WTC11 (cell line): ENCODE results near the gene EHMT1. TPM values are rescaled to one million over a fixed set of nuclear protein-coding genes. Genes with fewer than 3 reads are reported as not detected.

Experiments
- ATAC-seq: fragments of 200-7000 bp; cut with Tn5 transposase; 2 replicates; pipeline ENCODE4 v1.10.0; 2021; ENCODE audit warnings: mild to moderate bottlenecking, moderate library complexity
- CTCF ChIA-PET: fragments of 300-600 bp; sonication (Branson Sonifier 250); formaldehyde crosslinking; loops from one replicate; lab custom pipeline; 2021; ENCODE audit warnings: antibody characterized with exemption; lab: Charles Lee
- POLR2A ChIA-PET: fragments of 350-600 bp; sonication (Branson Sonifier 250); formaldehyde crosslinking; loops from one replicate; lab custom pipeline; 2021; ENCODE audit warnings: antibody characterized with exemption; lab: Charles Lee
- DNase-seq: peaks from one replicate; pipeline ENCODE4 v3.0.0; 2021; ENCODE audit warnings: low spot score
- H3K27ac Mint-ChIP-seq: 2 replicates; pipeline ENCODE4 v1.8.0; 2021; ENCODE audit warnings: mixed read lengths
- H3K27me3 Mint-ChIP-seq: 2 replicates; pipeline ENCODE4 v1.8.0; 2021; ENCODE audit warnings: low read depth, mild to moderate bottlenecking, moderate library complexity, mixed read lengths
- H3K36me3 Mint-ChIP-seq: 2 replicates; pipeline ENCODE4 v1.8.0; 2021; ENCODE audit warnings: mixed read lengths
- H3K4me1 Mint-ChIP-seq: 2 replicates; pipeline ENCODE4 v1.8.0; 2022; ENCODE audit warnings: mixed read lengths
- H3K4me3 Mint-ChIP-seq: 2 replicates; pipeline ENCODE4 v1.8.0; 2021; ENCODE audit warnings: mild to moderate bottlenecking, moderate library complexity, mixed read lengths
- H3K9me3 Mint-ChIP-seq: 2 replicates; pipeline ENCODE4 v1.8.0; 2021; ENCODE audit warnings: mixed read lengths
- ATF3 ChIP-seq: sonication (generic); formaldehyde crosslinking; conservative IDR thresholded peaks from 2 replicates; pipeline ENCODE4 v1.8.1; 2022; ENCODE audit warnings: mild to moderate bottlenecking, missing genetic modification reagents
- ATF6 ChIP-seq: sonication (generic); formaldehyde crosslinking; IDR thresholded peaks from 2 replicates; pipeline ENCODE4 v1.8.1; 2023; ENCODE audit warnings: mild to moderate bottlenecking, missing genetic modification reagents
- CREM ChIP-seq: sonication (generic); formaldehyde crosslinking; IDR thresholded peaks from 2 replicates; pipeline ENCODE4 v1.8.1; 2022; ENCODE audit warnings: mild to moderate bottlenecking, missing genetic modification reagents, moderate library complexity
- CTCF ChIP-seq: fragments of 200-600 bp; IDR thresholded peaks from 2 replicates; pipeline ENCODE4 v1.8.0; 2022; ENCODE audit warnings: antibody characterized with exemption
- ETV6 ChIP-seq: sonication (generic); formaldehyde crosslinking; IDR thresholded peaks from 2 replicates; pipeline ENCODE4 v1.8.1; 2022; ENCODE audit warnings: mild to moderate bottlenecking, missing genetic modification reagents
- JUN ChIP-seq: sonication (generic); formaldehyde crosslinking; IDR thresholded peaks from 2 replicates; pipeline ENCODE4 v1.8.0; 2023; ENCODE audit warnings: mild to moderate bottlenecking, missing genetic modification reagents
- MLX ChIP-seq: sonication (generic); formaldehyde crosslinking; IDR thresholded peaks from 2 replicates; pipeline ENCODE4 v1.8.1; 2023; ENCODE audit warnings: mild to moderate bottlenecking, missing genetic modification reagents, moderate library complexity
- MXD4 ChIP-seq: fragments of 250-450 bp; sonication (Bioruptor Pico); IDR thresholded peaks from 2 replicates; pipeline ENCODE4 v1.8.0; 2021; ENCODE audit warnings: mild to moderate bottlenecking, moderate library complexity, borderline replicate concordance
- NFYB ChIP-seq: sonication (generic); formaldehyde crosslinking; conservative IDR thresholded peaks from 2 replicates; pipeline ENCODE4 v1.8.0; 2022; ENCODE audit warnings: low read depth, missing genetic modification reagents
- SMAD4 ChIP-seq: sonication (generic); formaldehyde crosslinking; IDR thresholded peaks from 2 replicates; pipeline ENCODE4 v1.8.0; 2022; ENCODE audit warnings: mild to moderate bottlenecking, missing genetic modification reagents
- TEAD1 ChIP-seq: sonication (generic); formaldehyde crosslinking; IDR thresholded peaks from 2 replicates; pipeline ENCODE4 v1.8.0; 2022; ENCODE audit warnings: mild to moderate bottlenecking, missing genetic modification reagents
- ZNF121 ChIP-seq: sonication (generic); formaldehyde crosslinking; IDR thresholded peaks from 2 replicates; pipeline ENCODE4 v1.8.0; 2023; ENCODE audit warnings: missing genetic modification reagents
- ZNF263 ChIP-seq: sonication (generic); formaldehyde crosslinking; IDR thresholded peaks from 2 replicates; pipeline ENCODE4 v1.8.1; 2022; ENCODE audit warnings: low read depth, mild to moderate bottlenecking, moderate library complexity, missing genetic modification reagents
- ZNF317 ChIP-seq: sonication (generic); formaldehyde crosslinking; IDR thresholded peaks from 2 replicates; pipeline ENCODE4 v1.8.1; 2023; ENCODE audit warnings: low read depth, mild to moderate bottlenecking, moderate library complexity, missing genetic modification reagents, borderline replicate concordance
- ZNF416 ChIP-seq: fragments of 250-450 bp; sonication (Bioruptor Pico); IDR thresholded peaks from 2 replicates; pipeline ENCODE4 v1.9.0; 2021; ENCODE audit warnings: mild to moderate bottlenecking, inconsistent platforms
- ZNF671 ChIP-seq: fragments of 250-450 bp; sonication (Bioruptor Pico); IDR thresholded peaks from 2 replicates; pipeline ENCODE4 v1.8.0; 2021; ENCODE audit warnings: mild to moderate bottlenecking
- total RNA-seq: library from RNA; stranded (reverse); gene quantifications from 3 replicates; pipeline ENCODE4 v1.2.3, GENCODE V29; 2021
- TF ChIP-seq, protein P1 (sequence below): sonication (generic); formaldehyde crosslinking; IDR thresholded peaks from 2 replicates; pipeline ENCODE4 v1.8.1; 2023; ENCODE audit warnings: mild to moderate bottlenecking, moderate library complexity, missing genetic modification reagents
- TF ChIP-seq, protein P2 (sequence below): sonication (generic); formaldehyde crosslinking; IDR thresholded peaks from 2 replicates; pipeline ENCODE4 v1.8.1; 2022; ENCODE audit warnings: mild to moderate bottlenecking, moderate library complexity, missing genetic modification reagents
- TF ChIP-seq, protein P3 (sequence below): sonication (generic); formaldehyde crosslinking; IDR thresholded peaks from 2 replicates; pipeline ENCODE4 v1.8.0; 2022; ENCODE audit warnings: mild to moderate bottlenecking, missing genetic modification reagents
- TF ChIP-seq, protein P4 (sequence below): fragments of 250-450 bp; sonication (Bioruptor Pico); IDR thresholded peaks from 2 replicates; pipeline ENCODE4 v2.1.2; 2022; ENCODE audit warnings: mild to moderate bottlenecking, moderate library complexity
- TF ChIP-seq, protein P5 (sequence below): sonication (generic); formaldehyde crosslinking; IDR thresholded peaks from 2 replicates; pipeline ENCODE4 v1.8.0; 2022; ENCODE audit warnings: mild to moderate bottlenecking, missing genetic modification reagents

EHMT1 gene
- total RNA-seq, 1 experiment from 2014 or later: 170 TPM

- TF ChIP-seq ATF6 (CRISPR knock-in tag) (no peak), MXD4 (no peak)
- TF ChIP-seq, protein P1, sequence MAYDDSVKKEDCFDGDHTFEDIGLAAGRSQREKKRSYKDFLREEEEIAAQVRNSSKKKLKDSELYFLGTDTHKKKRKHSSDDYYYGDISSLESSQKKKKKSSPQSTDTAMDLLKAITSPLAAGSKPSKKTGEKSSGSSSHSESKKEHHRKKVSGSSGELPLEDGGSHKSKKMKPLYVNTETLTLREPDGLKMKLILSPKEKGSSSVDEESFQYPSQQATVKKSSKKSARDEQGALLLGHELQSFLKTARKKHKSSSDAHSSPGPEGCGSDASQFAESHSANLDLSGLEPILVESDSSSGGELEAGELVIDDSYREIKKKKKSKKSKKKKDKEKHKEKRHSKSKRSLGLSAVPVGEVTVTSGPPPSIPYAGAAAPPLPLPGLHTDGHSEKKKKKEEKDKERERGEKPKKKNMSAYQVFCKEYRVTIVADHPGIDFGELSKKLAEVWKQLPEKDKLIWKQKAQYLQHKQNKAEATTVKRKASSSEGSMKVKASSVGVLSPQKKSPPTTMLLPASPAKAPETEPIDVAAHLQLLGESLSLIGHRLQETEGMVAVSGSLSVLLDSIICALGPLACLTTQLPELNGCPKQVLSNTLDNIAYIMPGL (CRISPR knock-in tag): no peak
Observed at GRCh38 chr9:137694236-137694959, 75.6 kb downstream of the EHMT1 start (continued).

DNA sequence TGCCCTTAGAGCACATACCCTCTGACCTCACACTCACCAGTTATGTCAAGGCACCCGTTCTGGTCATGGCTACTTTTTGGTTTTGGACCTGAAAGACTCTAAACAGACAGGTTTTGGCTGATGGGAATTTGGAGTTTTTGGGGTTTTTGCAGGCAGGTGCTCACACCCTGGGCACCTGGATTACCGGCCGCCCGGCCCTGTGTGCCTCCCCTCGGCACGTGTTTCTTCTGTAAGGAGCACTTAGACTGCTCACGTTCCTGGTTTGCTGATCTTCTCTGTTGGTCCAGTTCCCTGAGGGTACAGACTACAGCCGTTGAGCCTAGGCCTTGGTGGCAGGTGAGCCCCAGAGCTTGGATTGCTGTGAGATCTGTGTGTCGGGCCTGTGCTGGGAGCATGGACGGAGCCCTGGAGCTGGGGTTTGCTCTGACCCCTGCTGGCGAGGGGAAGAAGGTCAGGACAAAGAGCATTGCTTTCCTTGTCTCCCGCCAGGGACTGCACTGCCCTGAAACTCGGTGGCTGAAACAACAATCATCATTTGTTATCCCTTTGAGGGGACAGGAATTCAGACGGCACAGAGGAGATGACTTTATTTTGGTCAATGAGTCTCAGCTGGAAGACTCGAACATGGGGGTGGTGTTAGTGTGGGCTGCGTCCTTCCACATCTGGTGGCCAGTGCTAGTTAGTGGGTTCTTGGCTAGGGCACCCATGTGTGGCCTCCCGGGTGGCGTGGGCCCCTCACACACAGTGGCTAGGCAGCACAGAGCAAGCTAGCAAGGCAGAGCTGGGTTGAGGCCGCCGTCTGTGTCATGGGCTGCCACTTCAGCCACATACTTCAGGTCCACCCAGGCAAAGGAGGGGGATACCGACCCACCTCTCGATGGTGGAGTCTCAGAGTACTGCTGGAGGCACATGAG lies 76.4 kb downstream of the EHMT1 start:
- ChIA-PET CTCF (interaction anchor here (0.6 to 5.5 kb wide), 25 partner anchors 10 to 143 kb away, joined by 3 to 113 read pairs (median 5); partner anchors contain the start of genes ARRDC1, EHMT1 and MRPL41), POLR2A (interaction anchor here (1.2 kb wide), 1 partner anchor 24 kb away, joined by 3 read pairs; no protein-coding TSS in a partner anchor)
- peak; percentile 85 for DNase-seq
- peak; percentile 91 for ATAC-seq
- Mint-ChIP-seq H3K27me3 (no peaks in the 10 kb centered on the region), H3K36me3 (peaks cover 3% of the 10 kb centered on the region; the same call in 1 of the 2 replicates), H3K4me3 (no peak overlapping the region), H3K4me1 (peaks cover 71% of the 10 kb centered on the region), H3K27ac (peak overlapping the region; percentile 98), H3K9me3 (no peaks in the 10 kb centered on the region)
- TF ChIP-seq SMAD4 (CRISPR knock-in tag) (no peak), ZNF416 (CRISPR knock-in tag) (no peak), NFYB (CRISPR knock-in tag) (no peak), CREM (no peak), ZNF121 (CRISPR knock-in tag) (peak; percentile 99), CTCF (peak; percentile 59), ZNF671 (CRISPR knock-in tag) (no peak), TEAD1 (CRISPR knock-in tag) (no peak), ZNF317 (no peak), ETV6 (CRISPR knock-in tag) (peak; percentile 69; the same call in 1 of the 2 replicates), JUN (CRISPR knock-in tag) (no peak), ZNF263 (CRISPR knock-in tag) (no peak), MLX (CRISPR knock-in tag) (no peak), ATF3 (CRISPR knock-in tag) (no peak)
- TF ChIP-seq, protein P2, sequence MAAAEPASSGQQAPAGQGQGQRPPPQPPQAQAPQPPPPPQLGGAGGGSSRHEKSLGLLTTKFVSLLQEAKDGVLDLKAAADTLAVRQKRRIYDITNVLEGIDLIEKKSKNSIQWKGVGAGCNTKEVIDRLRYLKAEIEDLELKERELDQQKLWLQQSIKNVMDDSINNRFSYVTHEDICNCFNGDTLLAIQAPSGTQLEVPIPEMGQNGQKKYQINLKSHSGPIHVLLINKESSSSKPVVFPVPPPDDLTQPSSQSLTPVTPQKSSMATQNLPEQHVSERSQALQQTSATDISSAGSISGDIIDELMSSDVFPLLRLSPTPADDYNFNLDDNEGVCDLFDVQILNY (CRISPR knock-in tag): no peak
- TF ChIP-seq, protein P3, sequence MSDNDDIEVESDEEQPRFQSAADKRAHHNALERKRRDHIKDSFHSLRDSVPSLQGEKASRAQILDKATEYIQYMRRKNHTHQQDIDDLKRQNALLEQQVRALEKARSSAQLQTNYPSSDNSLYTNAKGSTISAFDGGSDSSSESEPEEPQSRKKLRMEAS: peak; percentile 46; the same call in 1 of the 2 replicates
- TF ChIP-seq, protein P1 (CRISPR knock-in tag): no peak
- TF ChIP-seq, protein P4, sequence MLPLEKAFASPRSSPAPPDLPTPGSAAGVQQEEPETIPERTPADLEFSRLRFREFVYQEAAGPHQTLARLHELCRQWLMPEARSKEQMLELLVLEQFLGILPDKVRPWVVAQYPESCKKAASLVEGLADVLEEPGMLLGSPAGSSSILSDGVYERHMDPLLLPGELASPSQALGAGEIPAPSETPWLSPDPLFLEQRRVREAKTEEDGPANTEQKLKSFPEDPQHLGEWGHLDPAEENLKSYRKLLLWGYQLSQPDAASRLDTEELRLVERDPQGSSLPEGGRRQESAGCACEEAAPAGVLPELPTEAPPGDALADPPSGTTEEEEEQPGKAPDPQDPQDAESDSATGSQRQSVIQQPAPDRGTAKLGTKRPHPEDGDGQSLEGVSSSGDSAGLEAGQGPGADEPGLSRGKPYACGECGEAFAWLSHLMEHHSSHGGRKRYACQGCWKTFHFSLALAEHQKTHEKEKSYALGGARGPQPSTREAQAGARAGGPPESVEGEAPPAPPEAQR (CRISPR knock-in tag): no peak
- TF ChIP-seq, protein P5, sequence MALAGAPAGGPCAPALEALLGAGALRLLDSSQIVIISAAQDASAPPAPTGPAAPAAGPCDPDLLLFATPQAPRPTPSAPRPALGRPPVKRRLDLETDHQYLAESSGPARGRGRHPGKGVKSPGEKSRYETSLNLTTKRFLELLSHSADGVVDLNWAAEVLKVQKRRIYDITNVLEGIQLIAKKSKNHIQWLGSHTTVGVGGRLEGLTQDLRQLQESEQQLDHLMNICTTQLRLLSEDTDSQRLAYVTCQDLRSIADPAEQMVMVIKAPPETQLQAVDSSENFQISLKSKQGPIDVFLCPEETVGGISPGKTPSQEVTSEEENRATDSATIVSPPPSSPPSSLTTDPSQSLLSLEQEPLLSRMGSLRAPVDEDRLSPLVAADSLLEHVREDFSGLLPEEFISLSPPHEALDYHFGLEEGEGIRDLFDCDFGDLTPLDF: no peak
